NT2/D1 (cell line): ENCODE data around the gene DSCAM.
A peak's percentile ranks its signal among the peaks of the same experiment; 100 is the strongest.

ENCODE experiments used
- DNase-seq: peaks from one replicate; pipeline ENCODE4 v3.0.0-alpha.2; 2011; ENCODE audit warnings: low read depth, low spot score
- H3K27me3 ChIP-seq: 2 replicates; pipeline ENCODE4 v1.6.0; 2011; ENCODE audit warnings: mild to moderate bottlenecking; ENCODE audit not compliant: insufficient read length, insufficient read depth
- H3K36me3 ChIP-seq: 2 replicates; pipeline ENCODE4 v1.6.1; 2011; ENCODE audit warnings: mild to moderate bottlenecking, low read length, mixed read lengths; ENCODE audit not compliant: insufficient read depth, insufficient read length
- H3K4me1 ChIP-seq: 2 replicates; pipeline ENCODE4 v1.5.1; 2011; ENCODE audit not compliant: insufficient read depth, insufficient read length
- H3K4me3 ChIP-seq: 2 replicates; pipeline ENCODE4 v1.5.1; 2011; ENCODE audit warnings: low read depth; ENCODE audit not compliant: insufficient read length
- H3K9ac ChIP-seq: 2 replicates; pipeline ENCODE4 v1.6.0; 2011; ENCODE audit warnings: low read depth; ENCODE audit not compliant: insufficient read length
- H3K9me3 ChIP-seq: 2 replicates; pipeline ENCODE4 v1.5.1; 2011; ENCODE audit warnings: mild to moderate bottlenecking, low read length; ENCODE audit not compliant: insufficient read depth
- SUZ12 ChIP-seq: IDR thresholded peaks from 2 replicates; pipeline ENCODE4 v1.6.1; 2011; ENCODE audit not compliant: insufficient read length, insufficient read depth; ENCODE audit errors: extremely low read depth
- YY1 ChIP-seq: IDR thresholded peaks from 2 replicates; pipeline ENCODE4 v1.6.1; 2011; ENCODE audit not compliant: insufficient read length, insufficient read depth
- ZNF274 ChIP-seq: IDR thresholded peaks from 2 replicates; pipeline ENCODE4 v1.6.1; 2011; ENCODE audit warnings: mild to moderate bottlenecking, low read depth, low read length

The DSCAM gene

DNA sequence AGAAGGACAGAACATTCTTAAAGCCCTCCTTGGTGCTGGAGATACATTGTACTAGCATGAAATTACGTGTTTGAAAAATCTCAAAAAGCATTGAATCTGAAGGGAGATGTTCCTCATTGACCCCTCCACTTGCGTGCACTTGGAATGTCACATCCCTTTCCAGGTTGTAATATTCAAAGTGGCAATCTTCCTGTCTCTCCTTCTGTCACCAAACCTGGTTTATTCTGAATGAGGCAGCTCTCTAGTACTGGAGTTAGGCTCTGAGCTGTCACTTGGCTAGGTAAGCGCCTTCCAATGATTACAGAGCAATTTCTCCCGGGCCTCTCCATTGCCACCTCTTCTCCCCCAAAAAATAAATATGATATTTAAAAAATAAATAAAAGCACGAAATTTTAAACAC lies 855 bp downstream of the DSCAM start:
- H3K27me3 ChIP-seq, result peaks cover 60% of the 10 kb centered on the region
- no peak overlapping the region for H3K9ac ChIP-seq
- no peak overlapping the region for H3K4me3 ChIP-seq
- DNase-seq, result no peak
- no peaks in the 10 kb centered on the region for H3K9me3 ChIP-seq
- H3K36me3 ChIP-seq, result no peaks in the 10 kb centered on the region
- H3K4me1 ChIP-seq, result peaks cover 7% of the 10 kb centered on the region
- TF ChIP-seq YY1 (no peak), ZNF274 (no peak)

DNA sequence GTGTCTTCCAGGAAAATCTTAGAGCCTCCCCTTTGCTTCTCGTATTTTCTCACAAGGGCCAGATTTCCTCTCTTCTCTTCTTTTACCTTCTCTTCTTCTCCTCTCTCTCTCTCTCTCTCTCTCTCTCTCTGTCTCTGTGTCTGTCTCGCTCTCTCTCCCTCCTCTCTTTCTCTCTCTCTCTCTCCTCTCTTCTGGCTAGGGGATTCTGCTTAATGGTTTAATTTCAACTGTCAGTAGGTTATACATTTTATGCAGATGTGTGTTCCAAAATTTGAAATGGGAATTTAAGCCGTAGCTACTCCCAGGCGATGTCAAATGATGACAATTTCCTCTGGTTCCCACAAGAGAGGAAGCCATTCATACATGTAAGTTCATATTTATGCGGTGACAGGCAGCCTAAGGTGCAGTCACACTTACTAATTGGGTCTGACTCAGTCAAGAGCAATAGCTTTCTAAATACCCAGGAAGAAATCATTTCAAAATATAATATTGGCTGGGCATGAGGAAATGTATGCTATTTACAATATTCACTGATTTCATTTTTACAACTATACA lies 1.4 kb downstream of the DSCAM start:
- TF ChIP-seq SUZ12 (no peak), ZNF274 (no peak), YY1 (no peak)
- Histone ChIP-seq H3K36me3 (no peaks in the 10 kb centered on the region), H3K4me1 (peaks cover 7% of the 10 kb centered on the region), H3K27me3 (peaks cover 66% of the 10 kb centered on the region), H3K9me3 (no peaks in the 10 kb centered on the region), H3K4me3 (no peak overlapping the region), H3K9ac (no peak overlapping the region)
- no peak for DNase-seq

DNA sequence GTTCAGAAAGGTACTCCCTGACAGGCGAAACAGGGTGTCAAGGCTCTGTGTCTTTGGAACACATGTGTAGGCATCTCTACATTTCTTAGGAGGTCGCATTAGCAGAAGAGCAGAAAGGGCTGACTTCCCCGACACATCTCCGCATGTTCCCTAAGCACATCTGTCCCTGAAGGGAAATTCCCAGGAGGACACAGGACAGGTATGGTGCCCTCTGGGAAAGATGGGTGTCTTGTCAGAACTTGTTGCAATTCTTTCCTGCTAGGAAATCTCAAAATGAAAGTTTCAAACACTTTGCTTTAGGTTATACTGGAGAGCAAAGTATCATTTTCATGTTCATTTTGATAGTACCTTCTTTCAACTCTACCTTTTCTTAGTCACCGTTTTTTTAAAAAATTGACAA lies 2.0 kb downstream of the DSCAM start:
- Histone ChIP-seq H3K4me1 (peaks cover 7% of the 10 kb centered on the region), H3K36me3 (no peaks in the 10 kb centered on the region), H3K27me3 (peaks cover 70% of the 10 kb centered on the region), H3K9ac (no peak overlapping the region), H3K9me3 (no peaks in the 10 kb centered on the region), H3K4me3 (no peak overlapping the region)
- TF ChIP-seq YY1 (no peak), SUZ12 (no peak)
- DNase-seq, result no peak

DNA sequence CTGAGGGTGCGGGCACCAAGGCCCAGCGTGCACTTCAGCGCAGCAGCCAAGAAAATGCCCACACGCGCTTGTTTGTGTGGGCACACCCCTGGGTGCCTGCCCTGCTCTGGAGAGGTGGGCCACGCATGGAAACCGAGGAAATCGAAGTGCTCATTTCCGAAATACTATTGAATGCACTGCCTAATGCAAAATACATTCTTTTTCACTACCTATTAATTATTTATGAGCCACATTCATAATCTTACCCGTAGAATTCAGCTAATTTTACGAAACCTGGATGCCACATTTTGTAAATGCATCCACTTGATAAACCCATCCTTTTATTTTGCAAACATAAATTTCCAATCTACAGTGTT lies 4.8 kb downstream of the DSCAM start:
- Histone ChIP-seq H3K27me3 (peaks cover 49% of the 10 kb centered on the region), H3K4me3 (peak overlapping the region; percentile 57), H3K4me1 (peaks cover 3% of the 10 kb centered on the region), H3K9me3 (no peaks in the 10 kb centered on the region), H3K9ac (peak overlapping the region; percentile 75), H3K36me3 (no peaks in the 10 kb centered on the region)
- no peak for DNase-seq
- no peak for TF ChIP-seq ZNF274
- no peak for TF ChIP-seq YY1
- TF ChIP-seq SUZ12, result no peak

DNA sequence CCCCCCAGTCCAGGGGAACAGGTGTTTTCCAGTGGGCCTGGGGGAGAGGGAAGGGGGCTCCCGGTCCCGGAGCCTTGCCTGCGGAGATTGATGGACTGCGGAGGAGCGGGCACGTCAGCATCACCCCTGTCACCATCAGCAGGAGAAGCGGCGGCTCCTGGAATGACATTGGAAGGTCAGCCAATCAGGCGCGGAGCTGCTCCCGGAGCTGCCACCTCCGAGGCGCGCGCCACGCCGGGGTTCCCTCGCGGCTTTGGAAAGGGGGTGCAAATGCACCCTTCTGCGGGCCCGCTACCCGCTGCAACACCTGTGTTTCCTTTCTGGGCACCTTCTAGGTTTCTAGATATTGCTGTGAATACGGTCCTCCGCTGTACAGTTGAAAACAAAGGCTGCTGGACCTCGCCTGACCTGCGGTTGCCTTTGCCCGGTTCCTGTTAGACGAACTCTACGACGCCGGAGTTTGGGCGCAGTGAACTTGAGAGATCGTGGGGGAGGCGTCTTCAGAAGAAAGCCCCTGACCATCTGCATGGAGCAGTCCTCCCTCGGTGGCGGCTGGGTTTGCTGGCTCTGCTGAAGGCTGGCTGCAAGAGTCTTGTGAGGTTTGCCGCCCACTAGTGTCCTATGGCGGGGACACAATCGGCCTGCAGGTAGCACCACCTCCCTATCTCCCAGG lies 5.3 kb downstream of the DSCAM start:
- Histone ChIP-seq H3K27me3 (peaks cover 44% of the 10 kb centered on the region), H3K4me1 (peaks cover 3% of the 10 kb centered on the region), H3K4me3 (peak overlapping the region; percentile 57), H3K36me3 (no peaks in the 10 kb centered on the region), H3K9me3 (no peaks in the 10 kb centered on the region), H3K9ac (peak overlapping the region; percentile 75)
- DNase-seq, result peak; percentile 82
- no peak for TF ChIP-seq YY1
- no peak for TF ChIP-seq ZNF274
- no peak for TF ChIP-seq SUZ12

DNA sequence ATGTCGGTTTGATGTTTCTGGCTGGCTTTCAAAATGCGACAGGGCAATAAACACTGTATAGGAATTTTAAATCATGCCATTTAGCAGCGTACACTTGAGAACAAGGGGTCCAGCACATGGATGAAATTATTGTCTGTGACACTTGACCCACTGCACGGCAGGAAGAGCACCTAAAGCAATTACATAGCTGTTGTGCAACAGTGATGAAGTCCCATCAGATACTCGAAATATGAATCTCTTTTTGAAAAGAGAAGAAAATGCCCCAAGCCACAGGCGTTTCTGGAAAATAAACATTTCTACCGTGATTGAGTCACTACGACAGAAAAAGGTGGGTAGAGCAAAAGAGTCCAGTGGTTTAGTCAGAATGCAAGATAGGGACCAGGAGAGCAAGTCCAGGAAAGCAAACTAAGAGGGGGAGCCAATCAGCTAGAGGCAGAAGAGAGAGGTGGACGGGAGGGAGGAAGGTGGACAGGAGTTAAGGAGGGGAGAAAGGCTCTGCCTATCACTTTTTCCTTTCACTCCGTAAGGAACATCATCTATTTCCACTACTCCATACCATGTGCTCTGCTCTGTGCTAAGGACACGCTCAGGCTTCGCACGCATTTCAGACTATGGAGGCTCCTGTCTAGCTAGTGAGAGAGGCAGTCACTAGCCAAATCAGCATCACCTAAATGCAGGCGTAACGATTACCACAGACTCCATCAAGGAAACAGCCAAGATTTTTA lies 6.4 kb downstream of the DSCAM start:
- peaks cover 37% of the 10 kb centered on the region for H3K27me3 ChIP-seq
- H3K36me3 ChIP-seq, result no peaks in the 10 kb centered on the region
- no peaks in the 10 kb centered on the region for H3K4me1 ChIP-seq
- no peak for TF ChIP-seq YY1
- no peak for TF ChIP-seq SUZ12
- no peak for TF ChIP-seq ZNF274
- H3K9ac ChIP-seq, result no peak overlapping the region
- no peak overlapping the region for H3K4me3 ChIP-seq
- H3K9me3 ChIP-seq, result no peaks in the 10 kb centered on the region
- no peak for DNase-seq

DNA sequence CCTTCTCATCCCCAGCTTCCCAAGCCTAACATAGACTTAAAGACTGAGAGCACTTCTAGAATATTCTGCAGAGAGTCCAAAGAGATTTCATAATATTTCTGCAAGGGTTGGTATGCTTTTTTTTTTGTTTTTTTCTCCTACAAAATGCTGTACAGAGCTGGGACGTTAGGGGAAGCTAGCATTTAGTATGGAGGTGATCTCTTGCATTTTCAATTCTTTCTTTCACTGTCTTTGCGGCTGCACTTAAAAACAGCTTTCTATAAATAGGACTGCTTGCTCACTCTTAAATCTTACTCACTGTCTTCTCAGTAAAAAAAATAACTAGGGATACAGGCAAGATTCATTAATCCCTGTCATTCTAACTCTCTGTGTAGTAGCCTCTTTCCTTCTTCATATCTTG lies 7.4 kb downstream of the DSCAM start:
- Histone ChIP-seq H3K9me3 (no peaks in the 10 kb centered on the region), H3K4me1 (no peaks in the 10 kb centered on the region), H3K27me3 (peaks cover 26% of the 10 kb centered on the region), H3K4me3 (no peak overlapping the region), H3K9ac (no peak overlapping the region), H3K36me3 (no peaks in the 10 kb centered on the region)
- DNase-seq, result no peak
- TF ChIP-seq SUZ12 (no peak), ZNF274 (no peak), YY1 (no peak)

DNA sequence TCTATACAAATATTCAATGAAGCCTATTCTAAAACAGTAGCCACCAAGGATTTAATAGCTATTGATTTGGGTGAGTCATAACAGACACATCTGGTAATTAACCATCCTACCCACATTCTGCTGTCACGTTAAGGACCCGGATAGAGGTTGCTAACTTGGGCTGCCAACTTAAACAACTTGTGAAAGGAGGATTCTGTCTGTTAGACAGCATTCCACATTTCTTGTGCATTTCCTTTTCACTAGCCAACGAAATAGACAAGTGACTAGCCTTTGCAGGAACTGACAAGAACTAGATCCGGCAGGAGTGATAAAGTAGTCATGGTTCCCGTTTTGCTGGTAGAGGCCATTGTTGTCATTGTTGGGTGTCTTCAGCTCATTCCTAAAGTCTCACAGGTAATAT lies 9.5 kb downstream of the DSCAM start:
- Histone ChIP-seq H3K4me1 (no peaks in the 10 kb centered on the region), H3K9ac (no peak overlapping the region), H3K36me3 (no peaks in the 10 kb centered on the region), H3K27me3 (peaks cover 19% of the 10 kb centered on the region), H3K4me3 (no peak overlapping the region), H3K9me3 (no peaks in the 10 kb centered on the region)
- TF ChIP-seq SUZ12, result no peak
- TF ChIP-seq YY1, result no peak
- no peak for TF ChIP-seq ZNF274
- no peak for DNase-seq
